H9 (cell line): ENCODE measurements around the gene S100G. TPM values are rescaled to one million over a fixed set of nuclear protein-coding genes. Genes with fewer than 3 reads are reported as not detected.
A peak's percentile ranks its signal among the peaks of the same experiment; 100 is the strongest.

Source experiments
- DNase-seq: peaks from one replicate; pipeline ENCODE4 v3.0.0-alpha.2; 2017
- H2AFZ ChIP-seq: one replicate; pipeline ENCODE4 v1.6.1; 2013; ENCODE audit warnings: mild to moderate bottlenecking, low read length, control low read depth, moderate library complexity
- H2AK5ac ChIP-seq: 2 replicates; pipeline ENCODE4 v1.6.1; 2013; ENCODE audit warnings: low read length, control low read depth, mixed read lengths; ENCODE audit not compliant: insufficient read length
- H2BK120ac ChIP-seq: one replicate; pipeline ENCODE4 v1.6.1; 2013; ENCODE audit warnings: low read depth, mild to moderate bottlenecking, low read length, control low read depth, inconsistent platforms; ENCODE audit not compliant: poor library complexity, severe bottlenecking
- H2BK12ac ChIP-seq: 2 replicates; pipeline ENCODE4 v1.6.1; 2013; ENCODE audit warnings: low read length, control low read depth, mixed read lengths, low read depth; ENCODE audit not compliant: insufficient read length
- H2BK15ac ChIP-seq: 2 replicates; pipeline ENCODE4 v1.6.1; 2013; ENCODE audit warnings: low read depth, low read length, control low read depth
- H2BK20ac ChIP-seq: one replicate; pipeline ENCODE4 v1.6.1; 2013; ENCODE audit warnings: low read depth, mild to moderate bottlenecking, low read length, control low read depth, inconsistent platforms; ENCODE audit not compliant: poor library complexity, severe bottlenecking
- H2BK5ac ChIP-seq: 2 replicates; pipeline ENCODE4 v1.6.1; 2013; ENCODE audit warnings: low read length, control low read depth, mixed read lengths; ENCODE audit not compliant: insufficient read length
- H3K14ac ChIP-seq: 2 replicates; pipeline ENCODE4 v1.6.1; 2013; ENCODE audit warnings: low read length, control low read depth; ENCODE audit not compliant: insufficient read depth
- H3K18ac ChIP-seq: 2 replicates; pipeline ENCODE4 v1.6.1; 2013; ENCODE audit warnings: low read depth, mild to moderate bottlenecking, mixed read lengths, low read length, control low read depth; ENCODE audit not compliant: insufficient read length
- H3K23ac ChIP-seq: 2 replicates; pipeline ENCODE4 v1.6.1; 2013; ENCODE audit warnings: low read length, control low read depth, mixed read lengths, low read depth; ENCODE audit not compliant: insufficient read length
- H3K23me2 ChIP-seq: 2 replicates; pipeline ENCODE4 v1.6.1; 2013; ENCODE audit warnings: low read depth, mild to moderate bottlenecking, mixed read lengths, low read length, control low read depth; ENCODE audit not compliant: insufficient read length, poor library complexity, severe bottlenecking
- H3K27ac ChIP-seq: 2 replicates; pipeline ENCODE4 v1.5.1; 2013; ENCODE audit warnings: low read length, control low read depth, mixed read lengths, low read depth; ENCODE audit not compliant: insufficient read length
- H3K27me3 ChIP-seq: 2 replicates; pipeline ENCODE4 v1.6.1; 2013; ENCODE audit warnings: low read length, control low read depth, inconsistent platforms; ENCODE audit not compliant: insufficient read depth
- H3K4ac ChIP-seq: 2 replicates; pipeline ENCODE4 v1.6.1; 2013; ENCODE audit warnings: low read depth, mild to moderate bottlenecking, control low read depth, inconsistent platforms, low read length, moderate library complexity
- H3K4me1 ChIP-seq: 2 replicates; pipeline ENCODE4 v1.6.1; 2013; ENCODE audit warnings: low read length, control low read depth, inconsistent platforms; ENCODE audit not compliant: insufficient read depth
- H3K4me2 ChIP-seq: 2 replicates; pipeline ENCODE4 v1.6.1; 2013; ENCODE audit warnings: low read length, control low read depth, mixed read lengths; ENCODE audit not compliant: insufficient read length, insufficient read depth
- H3K56ac ChIP-seq: 2 replicates; pipeline ENCODE4 v1.6.1; 2013; ENCODE audit warnings: low read depth, mild to moderate bottlenecking, mixed read lengths, low read length, control low read depth; ENCODE audit not compliant: insufficient read length
- H3K79me1 ChIP-seq: 2 replicates; pipeline ENCODE4 v1.6.1; 2013; ENCODE audit warnings: low read depth, mild to moderate bottlenecking, moderate library complexity, low read length, control low read depth, inconsistent platforms; ENCODE audit not compliant: insufficient read depth, poor library complexity, severe bottlenecking
- H3K79me2 ChIP-seq: 2 replicates; pipeline ENCODE4 v1.6.1; 2013; ENCODE audit warnings: low read length, control low read depth, inconsistent platforms; ENCODE audit not compliant: insufficient read depth
- H3K9ac ChIP-seq: 2 replicates; pipeline ENCODE4 v1.6.1; 2013; ENCODE audit warnings: low read length, control low read depth, mixed read lengths; ENCODE audit not compliant: insufficient read length; ENCODE audit errors: extremely low read depth
- H3K9me3 ChIP-seq: one replicate; pipeline ENCODE4 v1.6.1; 2013; ENCODE audit warnings: low read depth, low read length, inconsistent platforms; ENCODE audit not compliant: control insufficient read depth
- H3T11ph ChIP-seq: one replicate; pipeline ENCODE4 v1.6.1; 2013; ENCODE audit warnings: mild to moderate bottlenecking, low read length, control low read depth, inconsistent platforms
- H4K20me1 ChIP-seq: one replicate; pipeline ENCODE4 v1.6.1; 2013; ENCODE audit not compliant: control insufficient read depth, insufficient read length, insufficient read depth
- H4K5ac ChIP-seq: 2 replicates; pipeline ENCODE4 v1.6.1; 2013; ENCODE audit warnings: low read depth, mild to moderate bottlenecking, mixed read lengths, low read length, control low read depth; ENCODE audit not compliant: insufficient read length
- H4K8ac ChIP-seq: replicated peaks from 2 replicates; pipeline ENCODE4 v1.6.1; 2013; ENCODE audit warnings: low read length, control low read depth, mixed read lengths, low read depth; ENCODE audit not compliant: insufficient read length
- H4K91ac ChIP-seq: 2 replicates; pipeline ENCODE4 v1.6.1; 2013; ENCODE audit warnings: low read depth, mild to moderate bottlenecking, moderate library complexity, mixed read lengths, low read length, control low read depth; ENCODE audit not compliant: insufficient read length
- H3K27ac Mint-ChIP-seq, 3 experiments: 2 replicates in 2 of 3; 3 replicates in 1 of 3; pipeline ENCODE4 v1.8.0; 2020 to 2021; ENCODE audit warnings: mixed read lengths in 3 of 3, mild to moderate bottlenecking in 1 of 3, moderate library complexity in 1 of 3
- H3K27me3 Mint-ChIP-seq: 2 replicates; pipeline ENCODE4 v1.8.0; 2021; ENCODE audit warnings: low read depth, mild to moderate bottlenecking, moderate library complexity, mixed read lengths
- H3K36me3 Mint-ChIP-seq, 3 experiments: 2 replicates in 2 of 3; 3 replicates in 1 of 3; pipeline ENCODE4 v1.8.0; 2020 to 2021; ENCODE audit warnings: low read depth in 3 of 3, mixed read lengths in 3 of 3; ENCODE audit not compliant: insufficient read depth in 1 of 3
- H3K4me1 Mint-ChIP-seq, 2 experiments: 2 replicates each; pipeline ENCODE4 v1.8.0; 2020; ENCODE audit warnings: mixed read lengths in 2 of 2
- H3K4me3 Mint-ChIP-seq, 2 experiments: 2 replicates in 1 of 2; 3 replicates in 1 of 2; pipeline ENCODE4 v1.8.0; 2020 to 2021; ENCODE audit warnings: mild to moderate bottlenecking in 2 of 2, mixed read lengths in 2 of 2, moderate library complexity in 1 of 2
- H3K9me3 Mint-ChIP-seq, 2 experiments: 2 replicates in 1 of 2; 3 replicates in 1 of 2; pipeline ENCODE4 v1.8.0; 2020; ENCODE audit warnings: mild to moderate bottlenecking in 2 of 2, mixed read lengths in 2 of 2, moderate library complexity in 1 of 2
- CTCF ChIP-seq: fragments of 200-600 bp; sonication (generic); conservative IDR thresholded peaks from 3 replicates; pipeline ENCODE4 v1.8.0; 2021; ENCODE audit warnings: antibody characterized with exemption, mild to moderate bottlenecking
- WGBS: extraction: QIAGEN DNeasy Blood & Tissue Kit; methylation state at CpG from one replicate; pipeline ENCODE4 v1.1.7; 2013; ENCODE audit warnings: missing lambda C conversion rate, low lambda C conversion rate, mixed read lengths; ENCODE audit not compliant: insufficient read length; ENCODE audit errors: extremely low coverage; 5-methylcytosine and 5-hydroxymethylcytosine counted together
- total RNA-seq: library from RNA; stranded (reverse); gene quantifications from 2 replicates; pipeline ENCODE4 v1.2.1, GENCODE V29; 2021

The S100G gene
- total RNA-seq, 1 experiment from 2014 or later: not detected

- Histone ChIP-seq H4K20me1 (no peaks in the 10 kb centered on the region), H3K79me1 (no peaks in the 10 kb centered on the region), H4K91ac (no peak overlapping the region), H3K14ac (no peak overlapping the region), H3K56ac (no peak overlapping the region), H3K23me2 (no peaks in the 10 kb centered on the region), H4K8ac (no peak overlapping the region), H3K27me3 (no peaks in the 10 kb centered on the region), H2AK5ac (no peak overlapping the region), H3K9ac (no peak overlapping the region), H3K27ac (no peak overlapping the region), H2BK20ac (no peak overlapping the region), H3K4me1 (peaks cover 2% of the 10 kb centered on the region; the same call in 1 of the 2 replicates), H2BK12ac (no peak overlapping the region), H3K9me3 (no peaks in the 10 kb centered on the region), H2AFZ (no peak overlapping the region), H3K4me2 (no peak overlapping the region), H3K23ac (no peak overlapping the region), H2BK15ac (no peak overlapping the region), H3K18ac (no peak overlapping the region), H3T11ph (no peak overlapping the region), H2BK5ac (no peak overlapping the region), H3K79me2 (no peaks in the 10 kb centered on the region), H4K5ac (no peak overlapping the region), H3K4ac (no peak overlapping the region), H2BK120ac (no peak overlapping the region)
- Mint-ChIP-seq H3K27ac (peak overlapping the region in 2 of 3 experiments; percentile 33 to 94; a peak in 4 of 7 replicates), H3K36me3 (peaks cover 28 to 74% (median 60%) of the 10 kb centered on the region in 3 experiments), H3K4me1 (peaks cover 17 to 20% of the 10 kb centered on the region in 2 experiments), H3K4me3 (no peak overlapping the region), H3K9me3 (no peaks in the 10 kb centered on the region), H3K27me3 (no peaks in the 10 kb centered on the region; the same call in 1 of the 2 replicates)
- WGBS: no CpG with 5 or more reads among the region's 3 CpGs
- DNase-seq: no peak
- no peak for TF ChIP-seq CTCF
Measured at GRCh38 chrX:16654093-16654492, 4.1 kb downstream of the S100G start.
